Activated T-helper 17 cell treated with anti-CD3 and anti-CD28 coated beads, Interleukin-2, amount 50 U/mL, for 72 hours (primary cell): Measurements from ENCODE around the gene HUS1. TPM values are rescaled to one million over a fixed set of nuclear protein-coding genes. Genes with fewer than 3 reads are reported as not detected.
"Not testable (repeated sequence)": the region's sequence is repeated elsewhere in the genome, so short reads cannot be mapped to it uniquely, and the experiment has no call there.

ENCODE experiments used
- ATAC-seq: fragments of 150-1000 bp; cut with Tn5 transposase; replicated peaks from 2 replicates; pipeline ENCODE4 v1.10.0; 2021; ENCODE audit warnings: mild to moderate bottlenecking, moderate library complexity
- H3K27ac Mint-ChIP-seq: one replicate; pipeline ENCODE4 v1.8.0; 2022; ENCODE audit warnings: mixed read lengths
- H3K27me3 Mint-ChIP-seq: one replicate; pipeline ENCODE4 v1.8.0; 2022; ENCODE audit warnings: mixed read lengths
- H3K36me3 Mint-ChIP-seq: one replicate; pipeline ENCODE4 v1.8.0; 2022; ENCODE audit warnings: low read depth, mild to moderate bottlenecking, mixed read lengths
- H3K4me1 Mint-ChIP-seq: one replicate; pipeline ENCODE4 v1.8.0; 2022; ENCODE audit warnings: mixed read lengths
- H3K4me3 Mint-ChIP-seq: one replicate; pipeline ENCODE4 v1.8.0; 2022; ENCODE audit warnings: mild to moderate bottlenecking, mixed read lengths
- H3K9me3 Mint-ChIP-seq: one replicate; pipeline ENCODE4 v1.8.0; 2022; ENCODE audit warnings: mixed read lengths
- total RNA-seq, 2 donors: library from RNA; stranded (reverse); gene quantifications; one replicate each; pipeline ENCODE4 v1.2.3, GENCODE V29; 2022

HUS1 gene
- total RNA-seq, 2 donors from 2014 or later: 50.0 to 59.7 TPM

GRCh38 chr7:47991741-47992311, 12.4 kb upstream of the HUS1 start:
- peaks cover 6% of the 10 kb centered on the region for H3K9me3 Mint-ChIP-seq
- H3K4me1 Mint-ChIP-seq: peaks cover 25% of the 10 kb centered on the region
- no peaks in the 10 kb centered on the region for H3K27me3 Mint-ChIP-seq
- peak; percentile 97 for ATAC-seq
- H3K36me3 Mint-ChIP-seq: no peaks in the 10 kb centered on the region
- peak overlapping the region; percentile 91 for H3K4me3 Mint-ChIP-seq
- peak overlapping the region; percentile 89 for H3K27ac Mint-ChIP-seq

DNA sequence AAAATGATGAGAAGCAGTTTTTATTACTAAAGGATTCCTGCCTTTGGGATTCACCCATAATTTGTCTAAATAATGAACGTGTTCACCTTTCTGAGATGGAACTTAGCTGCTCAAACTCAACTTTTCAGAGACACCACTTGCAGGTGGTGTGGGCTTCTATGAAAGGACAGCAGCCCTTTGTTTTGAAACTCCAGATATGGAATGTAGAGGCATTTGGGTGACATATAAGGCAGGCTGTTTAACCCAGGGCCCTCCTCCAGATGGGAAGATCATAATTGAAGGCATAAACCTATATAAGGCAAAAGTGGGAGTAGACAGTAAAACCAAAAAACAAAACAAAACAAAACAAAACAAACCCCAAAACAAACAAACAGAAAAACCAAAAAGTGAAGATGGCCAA, 11.9 kb upstream of the HUS1 start:
- H3K27ac Mint-ChIP-seq: peak overlapping the region; percentile 89
- peak overlapping the region; percentile 91 for H3K4me3 Mint-ChIP-seq
- ATAC-seq: peak; percentile 8
- H3K27me3 Mint-ChIP-seq: no peaks in the 10 kb centered on the region
- peaks cover 25% of the 10 kb centered on the region for H3K4me1 Mint-ChIP-seq
- peaks cover 6% of the 10 kb centered on the region for H3K9me3 Mint-ChIP-seq
- H3K36me3 Mint-ChIP-seq: no peaks in the 10 kb centered on the region

DNA sequence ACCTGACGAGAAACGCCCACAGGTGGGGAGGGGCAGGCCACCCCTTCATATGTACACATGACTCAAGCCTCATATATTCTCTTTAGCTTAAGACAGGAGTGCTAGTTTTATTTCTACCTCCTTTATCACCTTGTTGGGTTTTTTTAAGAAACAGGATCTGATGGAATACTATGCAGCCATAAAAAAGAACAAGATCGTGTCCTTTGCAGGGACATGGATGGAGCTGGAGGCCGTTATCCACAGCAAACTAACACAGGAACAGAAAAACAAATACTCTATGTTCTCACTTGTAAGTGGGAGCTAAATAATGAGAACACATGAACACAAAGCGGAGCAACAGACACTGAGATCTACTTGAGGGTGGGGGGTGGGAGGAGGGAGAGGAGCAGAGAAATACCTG, 11.2 kb upstream of the HUS1 start:
- Mint-ChIP-seq H3K27ac (no peak overlapping the region), H3K36me3 (no peaks in the 10 kb centered on the region), H3K4me3 (peak overlapping the region; percentile 38), H3K27me3 (no peaks in the 10 kb centered on the region), H3K9me3 (peaks cover 6% of the 10 kb centered on the region), H3K4me1 (peaks cover 25% of the 10 kb centered on the region)
- no peak for ATAC-seq

- not testable (repeated sequence) for H3K27ac Mint-ChIP-seq, H3K9me3 Mint-ChIP-seq, H3K27me3 Mint-ChIP-seq, ATAC-seq, H3K36me3 Mint-ChIP-seq, H3K4me3 Mint-ChIP-seq
- H3K4me1 Mint-ChIP-seq: peaks cover 23% of the 10 kb centered on the region
Observed at GRCh38 chr7:47989607-47990400, 10.4 kb upstream of the HUS1 start.

GRCh38 chr7:47988496-47989386, 9.3 kb upstream of the HUS1 start:
- Mint-ChIP-seq H3K4me1 (peaks cover 19% of the 10 kb centered on the region), H3K9me3 (no peaks in the 10 kb centered on the region), H3K27me3 (no peaks in the 10 kb centered on the region), H3K36me3 (no peaks in the 10 kb centered on the region), H3K4me3 (no peak overlapping the region), H3K27ac (no peak overlapping the region)
- no peak for ATAC-seq

DNA sequence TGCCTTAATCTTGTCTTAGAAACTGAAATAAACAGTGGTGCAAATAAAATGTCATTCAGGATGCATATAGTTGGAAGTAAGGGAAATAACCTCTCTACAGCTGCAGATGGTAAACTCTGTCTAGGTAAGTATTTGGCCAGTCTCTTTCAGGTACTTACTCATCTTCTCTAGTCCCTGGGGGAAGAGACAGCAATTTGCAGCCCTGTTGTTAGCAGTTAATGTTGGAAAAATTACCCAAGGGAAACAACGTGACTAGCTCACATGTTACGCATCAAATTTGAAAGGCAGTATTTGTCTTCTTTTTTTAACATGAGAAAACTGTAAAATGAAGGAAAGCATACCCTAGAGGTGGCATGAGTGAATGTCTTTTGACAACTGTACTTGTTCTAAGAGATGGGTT, 3.2 kb upstream of the HUS1 start:
- Mint-ChIP-seq H3K9me3 (no peaks in the 10 kb centered on the region), H3K36me3 (peaks cover 20% of the 10 kb centered on the region), H3K27me3 (no peaks in the 10 kb centered on the region), H3K27ac (no peak overlapping the region), H3K4me1 (peaks cover 11% of the 10 kb centered on the region), H3K4me3 (no peak overlapping the region)
- no peak for ATAC-seq

GRCh38 chr7:47980648-47981047, 1.2 kb upstream of the HUS1 start:
- H3K4me3 Mint-ChIP-seq, H3K27ac Mint-ChIP-seq, H3K27me3 Mint-ChIP-seq, ATAC-seq, H3K9me3 Mint-ChIP-seq: not testable (repeated sequence)
- Mint-ChIP-seq H3K36me3 (peaks cover 40% of the 10 kb centered on the region), H3K4me1 (peaks cover 18% of the 10 kb centered on the region)

GRCh38 chr7:47979832-47980181, 392 bp upstream of the HUS1 start:
- Mint-ChIP-seq H3K27ac (peak overlapping the region; percentile 98), H3K36me3 (peaks cover 48% of the 10 kb centered on the region), H3K4me1 (peaks cover 18% of the 10 kb centered on the region), H3K4me3 (peak overlapping the region; percentile 93), H3K27me3 (no peaks in the 10 kb centered on the region), H3K9me3 (no peaks in the 10 kb centered on the region)
- ATAC-seq: no peak

GRCh38 chr7:47978790-47979144, 648 bp downstream of the HUS1 start:
- no peaks in the 10 kb centered on the region for H3K27me3 Mint-ChIP-seq
- H3K27ac Mint-ChIP-seq: peak overlapping the region; percentile 98
- peaks cover 25% of the 10 kb centered on the region for H3K4me1 Mint-ChIP-seq
- H3K4me3 Mint-ChIP-seq: peak overlapping the region; percentile 93
- peaks cover 58% of the 10 kb centered on the region for H3K36me3 Mint-ChIP-seq
- ATAC-seq: no peak
- no peaks in the 10 kb centered on the region for H3K9me3 Mint-ChIP-seq

DNA sequence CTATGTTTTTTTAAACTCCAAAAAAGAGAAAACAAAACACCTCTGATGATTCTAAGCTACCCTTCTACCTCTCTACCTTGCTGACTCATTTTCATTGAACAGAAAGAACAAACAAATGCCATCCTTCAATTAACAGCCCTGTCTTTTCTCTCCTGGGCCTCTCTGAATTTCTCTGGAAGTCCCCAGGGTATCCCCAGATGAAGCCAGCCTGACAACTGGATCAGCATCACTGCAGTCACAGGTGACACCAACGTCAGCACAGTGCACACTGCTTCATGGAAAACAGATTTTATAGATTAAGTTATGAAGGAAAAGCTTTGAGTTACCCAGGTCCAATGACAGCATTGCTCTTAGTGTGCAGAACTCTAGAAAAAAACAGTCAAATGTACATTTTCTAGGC, 5.7 kb downstream of the HUS1 start:
- Mint-ChIP-seq H3K27me3 (no peaks in the 10 kb centered on the region), H3K27ac (peak overlapping the region; percentile 72), H3K9me3 (no peaks in the 10 kb centered on the region), H3K4me3 (peak overlapping the region; percentile 3), H3K36me3 (peaks cover 100% of the 10 kb centered on the region), H3K4me1 (peaks cover 46% of the 10 kb centered on the region)
- ATAC-seq: peak; percentile 76

DNA sequence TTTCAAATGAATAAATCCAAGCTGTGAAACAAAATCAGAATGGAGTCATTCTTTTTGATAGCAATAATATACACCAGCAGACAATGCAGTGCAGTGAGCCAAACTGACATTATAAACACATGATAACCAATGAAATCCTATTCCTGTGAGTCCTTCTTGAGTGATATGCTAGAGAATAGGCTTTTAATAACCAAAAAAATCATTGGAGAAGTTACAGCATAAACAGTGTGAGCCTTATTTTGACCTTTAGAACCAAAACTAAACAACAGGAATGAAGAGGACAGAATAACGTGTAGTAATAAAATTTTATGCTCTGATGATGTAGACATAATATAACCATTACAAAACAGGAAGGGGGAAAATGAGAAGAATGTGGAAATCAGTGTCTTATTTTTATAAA, 8.7 kb downstream of the HUS1 start:
- Mint-ChIP-seq H3K4me3 (no peak overlapping the region), H3K9me3 (no peaks in the 10 kb centered on the region), H3K4me1 (peaks cover 29% of the 10 kb centered on the region), H3K27ac (peak overlapping the region; percentile 62), H3K27me3 (no peaks in the 10 kb centered on the region), H3K36me3 (peaks cover 100% of the 10 kb centered on the region)
- no peak for ATAC-seq

DNA sequence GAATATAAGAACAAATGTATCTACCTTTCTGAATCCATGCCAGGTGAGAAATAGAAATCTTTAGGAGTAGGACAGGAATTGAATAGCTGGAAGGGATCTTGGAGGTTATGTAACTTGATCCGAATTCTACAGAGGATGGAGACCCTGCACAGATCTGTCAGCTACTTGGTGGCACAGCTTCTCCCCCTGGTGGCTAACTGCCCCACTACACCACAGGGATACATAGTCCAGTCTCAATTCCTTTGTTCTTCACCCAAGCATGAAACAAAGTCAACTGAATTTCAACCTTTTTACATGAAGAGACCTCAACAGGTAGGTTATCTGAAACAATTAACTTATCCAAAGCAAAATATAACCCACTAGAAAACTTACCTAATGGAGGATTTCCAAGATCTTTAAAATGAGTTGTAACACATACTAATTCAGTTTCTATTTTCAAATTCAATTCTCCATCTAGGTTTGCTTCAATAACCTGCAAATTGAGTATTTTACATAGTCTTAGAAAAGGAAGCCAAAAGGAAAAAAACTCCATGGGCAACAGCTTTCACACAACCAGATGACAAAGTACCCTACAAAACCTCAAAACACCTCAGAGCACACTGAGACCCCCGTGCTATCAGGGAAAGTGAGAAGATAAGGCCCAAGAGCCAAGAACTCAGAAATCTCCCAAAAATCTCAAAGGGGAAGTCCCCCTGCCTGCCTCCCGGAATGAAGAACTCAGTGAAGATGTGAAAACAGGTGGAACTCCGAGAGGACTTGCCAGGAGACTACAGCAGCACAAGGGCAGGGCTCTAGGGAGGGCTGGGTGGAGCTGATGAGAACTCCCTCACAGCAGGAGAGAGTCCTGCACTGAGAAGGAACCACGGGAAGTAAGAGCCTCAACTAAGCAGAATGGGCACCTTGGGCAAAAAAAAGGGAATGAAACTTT, 10.3 kb downstream of the HUS1 start:
- H3K4me1 Mint-ChIP-seq: peaks cover 25% of the 10 kb centered on the region
- peak; percentile 52 for ATAC-seq

GRCh38 chr7:47967708-47968107, 11.7 kb downstream of the HUS1 start:
- H3K4me1 Mint-ChIP-seq: peaks cover 16% of the 10 kb centered on the region
- no peak for ATAC-seq
- H3K27ac Mint-ChIP-seq: no peak overlapping the region
- H3K36me3 Mint-ChIP-seq: peaks cover 100% of the 10 kb centered on the region
- no peaks in the 10 kb centered on the region for H3K9me3 Mint-ChIP-seq
- H3K27me3 Mint-ChIP-seq: no peaks in the 10 kb centered on the region
- H3K4me3 Mint-ChIP-seq: no peak overlapping the region

More for the DNA sequence above, 10.3 kb downstream of the HUS1 start:
- Mint-ChIP-seq H3K27ac (no peak overlapping the region), H3K9me3 (no peaks in the 10 kb centered on the region), H3K27me3 (no peaks in the 10 kb centered on the region), H3K36me3 (peaks cover 100% of the 10 kb centered on the region), H3K4me3 (no peak overlapping the region)

DNA sequence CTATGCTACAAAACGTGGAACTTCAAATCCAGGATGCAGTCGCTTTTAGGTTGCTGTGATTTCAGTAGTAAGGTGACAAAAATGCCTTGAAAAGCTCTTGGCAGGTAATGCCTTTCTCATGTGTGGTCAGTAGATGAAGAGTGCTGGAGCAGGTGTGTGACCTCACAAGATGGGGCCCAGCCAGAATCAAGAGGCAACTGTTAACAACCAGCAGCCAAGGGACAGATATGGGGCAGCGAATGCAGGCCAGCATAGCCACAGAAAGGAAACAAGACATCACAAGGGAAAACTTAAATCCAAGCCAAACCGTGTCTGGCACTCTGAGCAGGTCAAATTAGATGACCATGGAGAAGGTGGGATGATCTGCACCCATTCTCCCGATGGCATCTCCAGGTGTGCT, 12.3 kb downstream of the HUS1 start:
- Mint-ChIP-seq H3K36me3 (peaks cover 100% of the 10 kb centered on the region), H3K27me3 (no peaks in the 10 kb centered on the region), H3K27ac (peak overlapping the region; percentile 34), H3K4me1 (peaks cover 12% of the 10 kb centered on the region), H3K4me3 (no peak overlapping the region), H3K9me3 (no peaks in the 10 kb centered on the region)
- ATAC-seq: no peak
